GM18909 (cell line): ENCODE measurements around the gene CEP68.
"Not testable (repeated sequence)": the region's sequence is repeated elsewhere in the genome, so short reads cannot be mapped to it uniquely, and the experiment has no call there.

ENCODE experiments used
- ATAC-seq: cut with Tn5 transposase; IDR thresholded peaks from one replicate; pipeline ENCODE4 v1.9.1; 2021; ENCODE audit warnings: mild to moderate bottlenecking; ENCODE audit not compliant: unreplicated experiment, poor library complexity

The CEP68 gene, protein sequence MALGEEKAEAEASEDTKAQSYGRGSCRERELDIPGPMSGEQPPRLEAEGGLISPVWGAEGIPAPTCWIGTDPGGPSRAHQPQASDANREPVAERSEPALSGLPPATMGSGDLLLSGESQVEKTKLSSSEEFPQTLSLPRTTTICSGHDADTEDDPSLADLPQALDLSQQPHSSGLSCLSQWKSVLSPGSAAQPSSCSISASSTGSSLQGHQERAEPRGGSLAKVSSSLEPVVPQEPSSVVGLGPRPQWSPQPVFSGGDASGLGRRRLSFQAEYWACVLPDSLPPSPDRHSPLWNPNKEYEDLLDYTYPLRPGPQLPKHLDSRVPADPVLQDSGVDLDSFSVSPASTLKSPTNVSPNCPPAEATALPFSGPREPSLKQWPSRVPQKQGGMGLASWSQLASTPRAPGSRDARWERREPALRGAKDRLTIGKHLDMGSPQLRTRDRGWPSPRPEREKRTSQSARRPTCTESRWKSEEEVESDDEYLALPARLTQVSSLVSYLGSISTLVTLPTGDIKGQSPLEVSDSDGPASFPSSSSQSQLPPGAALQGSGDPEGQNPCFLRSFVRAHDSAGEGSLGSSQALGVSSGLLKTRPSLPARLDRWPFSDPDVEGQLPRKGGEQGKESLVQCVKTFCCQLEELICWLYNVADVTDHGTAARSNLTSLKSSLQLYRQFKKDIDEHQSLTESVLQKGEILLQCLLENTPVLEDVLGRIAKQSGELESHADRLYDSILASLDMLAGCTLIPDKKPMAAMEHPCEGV

DNA sequence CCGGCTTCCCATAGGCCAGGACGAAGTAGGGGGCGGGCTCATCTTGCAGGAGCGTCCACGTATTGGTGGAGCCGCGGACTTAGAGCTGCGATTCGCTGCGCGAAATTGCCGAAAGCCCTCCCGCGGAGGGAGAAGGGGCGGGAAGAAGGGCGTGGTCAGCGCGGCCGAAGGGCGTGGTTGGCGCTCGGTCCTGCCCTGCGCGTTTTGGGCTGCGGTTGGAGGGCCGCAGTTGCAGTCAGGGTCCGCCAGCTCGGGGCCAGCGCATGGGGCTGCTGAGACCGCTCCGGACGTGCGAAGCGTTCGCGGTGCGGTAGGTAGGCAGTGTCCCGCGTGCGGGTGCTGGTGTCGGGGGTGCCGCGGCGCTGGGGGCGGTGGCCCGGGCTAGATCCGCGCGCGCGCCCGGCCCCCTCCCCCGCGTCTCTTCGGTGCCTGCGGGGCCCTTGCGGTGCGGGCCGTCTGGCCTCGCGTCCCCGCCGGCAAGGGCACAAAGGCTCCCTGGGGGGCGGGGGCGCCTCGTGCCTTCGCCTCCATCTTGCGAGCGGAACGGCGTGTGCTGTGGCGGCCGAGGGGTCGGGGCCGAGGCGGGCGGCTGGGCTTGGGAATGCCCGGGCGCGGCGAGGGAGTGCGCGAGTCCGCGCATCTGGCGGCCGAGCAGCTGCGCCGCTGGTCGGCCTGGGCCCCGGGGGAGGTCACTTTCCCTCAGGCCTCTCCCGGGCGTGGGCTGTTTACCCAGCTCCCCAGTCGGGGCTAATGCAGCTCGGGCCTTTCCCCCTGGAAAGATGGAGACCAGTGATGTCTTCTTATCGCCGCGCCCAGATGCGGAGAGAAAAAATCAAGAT lies at the start of gene CEP68:
Gene CEP68 (plus strand): TSS at position 202 of the 839 bp plus-strand sequence. CDS start 13,029 bp downstream, outside the sequence.
- peak; percentile 87 for ATAC-seq

DNA sequence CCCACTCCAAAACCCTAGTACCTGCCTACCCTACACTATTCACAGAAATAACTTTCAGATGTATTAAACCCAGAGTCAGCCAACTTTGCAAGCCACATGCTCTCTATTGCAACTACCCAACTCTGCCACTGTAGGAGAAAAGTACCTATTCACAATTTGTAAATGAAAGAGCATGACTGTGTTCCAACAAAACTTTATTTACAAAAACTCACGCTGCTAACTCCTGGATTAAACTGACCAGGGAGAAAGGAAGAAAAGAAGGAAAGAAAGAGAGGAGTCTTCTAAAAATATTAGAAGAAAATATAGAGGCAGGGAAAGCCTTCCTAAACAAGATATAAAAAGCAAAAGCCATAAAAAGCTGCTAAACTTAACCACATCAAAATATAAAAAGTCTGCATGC lies 42.4 kb upstream of the CEP68 start:
- ATAC-seq: no peak

DNA sequence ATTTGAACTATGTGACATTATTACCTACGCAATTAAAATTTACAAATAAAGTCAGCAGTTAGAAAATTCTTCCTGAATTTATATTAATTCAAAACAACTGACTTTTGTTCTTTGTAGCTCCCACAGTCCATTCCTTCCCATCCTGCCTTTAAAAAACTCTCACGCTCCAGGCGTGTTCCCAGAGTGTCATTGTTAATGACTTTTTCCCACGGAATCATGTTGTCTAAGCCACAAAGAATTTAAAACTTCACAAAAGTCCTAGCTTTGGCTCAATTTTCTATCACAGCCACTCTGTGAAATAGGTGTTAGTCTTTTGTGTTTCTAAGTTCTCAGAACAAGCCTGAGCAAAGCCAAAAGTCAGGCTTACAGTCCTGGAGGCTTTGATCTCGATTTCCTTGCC lies 40.5 kb upstream of the CEP68 start:
- no peak for ATAC-seq

DNA sequence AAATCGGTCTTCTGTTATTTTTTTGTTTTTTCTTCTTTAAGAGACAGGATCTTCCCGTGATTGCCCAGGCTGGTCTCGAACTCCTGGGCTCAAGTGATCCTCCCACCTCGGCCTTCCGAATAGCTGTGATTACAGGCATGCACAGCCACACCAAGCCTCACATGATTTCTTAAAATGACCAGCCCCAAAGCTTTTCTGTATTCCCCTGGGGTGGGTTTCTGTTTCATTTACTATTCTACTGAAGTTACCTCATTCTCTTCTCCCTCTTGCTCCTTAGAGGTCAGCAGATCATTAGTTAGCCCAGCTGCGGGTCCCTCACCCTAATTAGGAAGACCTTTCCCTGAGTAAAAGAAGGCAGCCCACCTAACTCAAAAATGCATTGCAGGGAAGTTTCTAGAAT lies 39.4 kb upstream of the CEP68 start:
- peak; percentile 51 for ATAC-seq

DNA sequence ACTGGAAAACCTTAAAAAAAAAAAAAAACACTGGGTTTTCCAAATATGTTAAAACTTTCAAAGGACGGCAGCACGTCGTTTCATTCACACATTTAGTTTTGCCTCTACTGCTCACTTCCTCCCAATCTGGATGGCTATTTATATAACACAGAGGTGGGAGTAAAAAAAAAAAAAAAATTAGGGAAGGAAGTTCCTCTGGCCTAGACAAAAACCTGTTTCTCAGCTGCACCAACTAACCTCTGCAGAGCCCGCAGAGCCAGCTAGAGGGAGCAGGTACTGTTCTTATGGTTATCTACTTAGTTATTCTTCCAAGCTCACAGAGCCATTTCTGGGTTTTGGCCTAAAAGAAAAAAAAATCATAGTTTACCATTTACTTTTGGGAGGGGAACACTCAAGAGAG lies 38.9 kb upstream of the CEP68 start:
- ATAC-seq: no peak

DNA sequence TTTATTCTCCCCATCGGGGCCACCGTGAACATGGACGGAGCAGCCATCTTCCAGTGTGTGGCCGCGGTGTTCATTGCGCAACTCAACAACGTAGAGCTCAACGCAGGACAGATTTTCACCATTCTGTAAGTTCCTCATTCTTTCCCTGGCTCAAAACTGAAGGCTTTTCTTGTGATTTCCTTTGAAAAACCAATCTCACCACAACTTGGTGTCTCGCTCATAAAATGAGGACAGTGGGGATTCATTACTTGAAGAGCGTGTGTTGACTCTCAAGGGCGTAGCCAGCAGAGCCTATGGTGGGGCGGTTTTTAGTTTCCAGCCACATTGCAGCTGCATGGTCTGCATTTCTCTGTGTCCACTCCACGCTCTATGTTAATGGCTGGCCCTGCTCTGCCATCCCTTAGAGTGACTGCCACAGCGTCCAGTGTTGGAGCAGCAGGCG lies 38.1 kb upstream of the CEP68 start:
- no peak for ATAC-seq

DNA sequence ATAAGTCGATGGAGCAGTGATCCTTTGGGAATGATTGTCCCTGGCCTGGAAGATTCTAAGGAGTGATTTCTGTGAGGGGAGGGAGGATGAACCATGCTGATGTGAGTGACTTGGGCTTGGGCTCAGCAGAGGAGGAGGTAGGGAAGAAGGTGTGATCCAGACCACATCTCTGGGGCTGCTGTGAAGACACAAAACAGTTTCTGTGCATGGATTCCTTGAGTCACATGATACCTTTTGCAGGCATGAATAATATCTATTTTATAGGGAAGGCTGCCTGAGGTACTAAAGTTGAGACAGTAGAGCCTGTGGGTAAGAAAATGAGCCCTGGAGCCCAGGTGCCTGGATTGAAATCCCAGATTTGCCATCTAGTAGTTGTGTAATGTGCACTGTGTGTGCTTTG lies 37.2 kb upstream of the CEP68 start:
- no peak for ATAC-seq

DNA sequence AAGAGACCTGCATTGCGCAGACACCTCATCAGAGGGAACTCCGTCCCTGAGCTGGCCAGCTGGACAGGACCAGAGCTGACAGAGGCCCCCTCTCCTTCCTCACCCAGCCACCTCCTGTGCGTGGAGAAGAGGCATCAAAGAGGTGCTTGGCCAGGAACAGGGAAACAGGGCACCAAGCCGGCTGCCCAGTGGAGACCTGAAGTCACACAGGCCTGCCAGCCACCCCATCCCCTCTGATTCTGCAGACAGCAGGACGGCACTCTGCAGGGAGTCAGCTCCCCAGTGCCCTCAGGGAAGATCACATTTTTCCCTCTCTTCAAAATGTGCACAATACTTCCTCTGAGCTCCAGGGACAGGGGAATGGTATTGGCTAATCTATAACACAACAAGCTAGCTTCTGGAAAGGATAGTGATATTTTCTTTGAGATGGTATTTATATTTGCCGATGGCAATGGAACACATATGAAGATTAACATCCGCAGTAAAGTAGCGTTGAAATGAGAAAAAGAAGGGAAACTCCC lies 36.5 kb upstream of the CEP68 start:
- no peak for ATAC-seq

DNA sequence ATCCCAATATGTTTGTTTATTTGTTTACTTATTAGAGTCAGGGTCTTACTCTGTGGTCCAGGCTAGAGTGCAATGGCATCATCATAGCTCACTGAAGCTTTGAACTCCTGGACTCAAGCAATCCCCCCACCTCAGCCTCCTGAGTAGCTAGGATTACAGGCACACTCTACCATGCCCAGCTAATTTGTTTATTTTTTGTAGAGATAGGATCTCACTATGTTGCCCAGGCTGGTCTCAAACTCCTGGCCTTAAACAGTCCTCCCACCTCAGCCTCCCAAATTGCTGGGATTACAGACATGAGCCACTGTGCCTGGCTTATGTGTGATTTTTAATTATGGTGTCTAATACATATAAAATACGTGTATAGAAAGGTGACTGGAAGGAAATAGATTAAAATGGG lies 36.0 kb upstream of the CEP68 start:
- ATAC-seq: not testable (repeated sequence)

DNA sequence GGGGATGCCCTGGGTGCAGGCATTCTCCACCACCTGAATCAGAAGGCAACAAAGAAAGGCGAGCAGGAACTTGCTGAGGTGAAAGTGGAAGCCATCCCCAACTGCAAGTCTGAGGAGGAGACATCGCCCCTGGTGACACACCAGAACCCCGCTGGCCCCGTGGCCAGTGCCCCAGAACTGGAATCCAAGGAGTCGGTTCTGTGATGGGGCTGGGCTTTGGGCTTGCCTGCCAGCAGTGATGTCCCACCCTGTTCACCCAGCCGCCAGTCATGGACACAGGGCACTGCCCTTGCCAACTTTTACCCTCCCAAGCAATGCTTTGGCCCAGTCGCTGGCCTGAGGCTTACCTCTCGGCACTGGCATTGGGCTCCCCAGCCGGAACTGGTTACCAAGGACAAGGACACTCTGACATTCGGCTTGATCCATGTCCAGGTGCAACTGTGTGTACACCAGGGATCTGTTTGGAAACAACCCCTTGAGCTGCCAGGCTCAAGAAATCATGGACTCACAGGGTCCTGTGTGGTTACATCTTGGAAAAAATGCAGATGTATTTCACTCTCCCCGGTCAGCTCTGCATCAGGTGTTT lies 35.2 kb upstream of the CEP68 start:
- no peak for ATAC-seq

DNA sequence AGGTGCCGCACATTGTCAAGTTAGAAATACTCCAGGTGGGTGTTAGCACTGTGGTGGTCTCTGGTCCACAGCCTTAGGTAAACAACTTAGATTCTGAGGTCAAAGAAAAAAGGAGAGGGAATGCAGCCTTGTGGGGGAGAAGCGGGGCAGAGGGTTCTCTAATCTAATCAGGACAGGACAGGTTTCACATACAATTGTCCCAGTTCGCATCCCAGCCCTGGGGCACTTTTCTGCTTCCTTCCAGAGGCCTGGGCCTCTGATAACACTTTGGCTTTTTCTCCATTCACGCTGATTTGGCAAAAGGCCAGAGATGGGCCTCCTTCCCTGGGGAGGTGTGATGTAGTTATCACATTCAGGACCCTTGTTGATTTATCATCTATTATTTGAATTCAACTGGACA lies 34.5 kb upstream of the CEP68 start:
- ATAC-seq: no peak

DNA sequence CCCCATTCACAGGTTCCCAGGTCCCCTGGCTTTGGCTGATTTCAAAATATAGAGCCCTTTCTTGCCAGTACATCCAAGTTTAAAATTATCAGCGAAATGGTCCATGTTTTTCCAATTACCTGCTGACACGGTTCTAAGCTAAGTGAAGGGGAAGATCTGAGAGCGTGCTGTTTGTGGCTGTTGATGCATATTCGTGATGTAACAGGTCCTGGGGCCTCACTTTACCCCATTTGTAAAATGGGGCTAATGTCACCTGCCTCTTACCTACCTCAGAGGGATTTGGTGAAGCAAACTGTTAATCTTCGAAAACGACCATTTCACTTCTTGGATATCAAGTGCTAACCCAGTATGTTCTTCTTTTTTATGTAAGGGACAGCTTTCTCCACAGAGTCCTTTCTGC lies 34.0 kb upstream of the CEP68 start:
- no peak for ATAC-seq

DNA sequence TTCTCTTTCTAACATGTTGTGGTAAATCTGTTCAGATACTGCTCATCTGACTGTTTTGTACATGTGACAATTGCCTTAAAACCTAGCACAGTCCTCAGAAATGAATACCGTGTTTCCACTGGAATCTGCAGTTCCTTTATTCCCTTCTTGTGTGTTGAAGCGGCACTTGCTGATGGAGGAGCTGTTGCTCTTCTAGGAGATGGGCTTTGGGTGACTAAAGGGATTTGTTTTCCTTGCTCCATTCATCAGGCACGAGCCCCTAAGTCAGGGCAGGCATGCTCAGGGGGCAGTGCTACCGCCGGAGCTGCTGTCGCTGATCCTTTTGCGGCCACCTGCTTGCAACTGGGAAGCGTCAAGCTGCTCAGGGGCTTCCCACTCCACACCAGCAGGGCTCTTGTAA lies 32.5 kb upstream of the CEP68 start:
- no peak for ATAC-seq

DNA sequence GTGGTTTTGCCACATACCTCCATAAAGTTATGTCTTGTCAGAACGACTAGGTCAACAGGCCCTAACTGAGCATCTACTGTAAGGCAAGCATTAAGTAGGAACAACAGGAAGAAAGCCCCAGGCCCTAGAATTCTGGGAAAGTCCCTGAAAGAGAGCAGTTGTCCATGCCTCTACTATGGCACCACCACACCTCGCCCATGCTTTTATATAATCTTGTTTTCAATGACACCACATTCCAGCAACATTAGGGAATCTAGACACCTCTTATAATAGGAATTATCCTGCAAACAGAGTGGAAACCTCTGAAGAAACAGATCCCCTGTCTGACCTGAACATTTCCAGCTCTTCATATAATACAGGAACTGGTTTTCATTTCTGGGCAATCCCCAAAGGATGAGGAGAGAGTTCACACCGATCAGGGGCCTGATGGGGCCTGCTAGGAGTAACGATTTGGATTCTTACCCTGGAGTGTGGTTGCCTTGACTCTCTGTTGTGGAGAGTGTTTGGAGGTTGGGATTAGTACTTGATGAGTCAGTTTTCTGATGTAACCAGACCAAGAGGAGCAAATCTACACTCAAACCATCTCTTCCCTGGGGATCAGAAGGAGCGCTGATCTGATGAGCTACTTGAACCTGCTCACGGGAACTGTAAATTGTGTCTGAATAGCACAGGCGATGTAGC lies 31.9 kb upstream of the CEP68 start:
- ATAC-seq: no peak

DNA sequence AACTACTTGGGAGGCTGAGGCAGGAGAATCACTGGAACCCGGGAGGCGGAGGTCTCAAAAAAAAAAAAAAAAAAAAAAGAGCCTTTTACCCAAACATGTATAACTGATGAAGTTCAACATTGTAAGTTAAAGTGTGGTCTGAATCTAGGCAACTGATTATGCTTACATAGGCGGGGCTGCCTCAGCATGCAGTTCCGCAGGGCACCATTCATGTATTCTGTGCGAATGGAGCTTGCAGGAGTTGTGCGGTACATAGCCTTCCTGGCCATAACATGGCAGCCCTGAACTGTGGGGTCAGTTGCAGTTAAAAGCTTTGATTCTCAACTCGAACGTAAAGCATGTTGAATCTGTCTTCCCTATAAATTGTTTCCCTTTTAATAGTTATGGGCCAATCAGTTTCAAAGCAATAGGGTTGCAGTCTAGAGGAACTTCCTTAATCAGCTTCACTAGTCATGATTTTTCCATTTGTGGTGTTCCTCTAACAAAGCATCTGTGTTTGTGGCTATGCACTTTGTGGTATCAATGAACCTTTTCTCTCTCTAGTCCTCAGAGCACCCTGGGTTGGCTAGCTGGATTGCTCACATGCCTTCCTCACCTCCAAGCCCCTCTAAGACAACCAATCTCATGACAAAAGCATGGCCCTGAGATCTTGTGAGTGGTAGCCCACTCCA lies 30.6 kb upstream of the CEP68 start:
- ATAC-seq: no peak

DNA sequence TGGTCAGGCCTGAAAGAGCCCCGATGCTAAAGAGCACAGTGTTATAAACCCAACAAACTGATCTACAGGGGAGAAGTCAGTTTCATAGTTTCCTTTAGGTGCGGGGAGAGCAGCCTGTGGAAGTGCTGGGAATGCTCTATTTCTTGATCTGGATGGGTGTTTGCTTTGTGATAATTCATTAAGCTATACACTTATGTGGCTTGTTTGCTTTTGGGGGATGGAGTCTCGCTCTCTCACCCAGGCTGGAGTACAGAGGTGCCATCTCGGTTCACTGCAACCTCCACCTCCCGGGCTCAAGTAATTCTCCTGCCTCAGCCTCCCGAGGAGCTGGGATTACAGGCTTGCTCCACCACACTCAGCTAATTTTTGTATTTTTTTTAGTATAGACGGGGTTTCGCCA lies 30.1 kb upstream of the CEP68 start:
- no peak for ATAC-seq

DNA sequence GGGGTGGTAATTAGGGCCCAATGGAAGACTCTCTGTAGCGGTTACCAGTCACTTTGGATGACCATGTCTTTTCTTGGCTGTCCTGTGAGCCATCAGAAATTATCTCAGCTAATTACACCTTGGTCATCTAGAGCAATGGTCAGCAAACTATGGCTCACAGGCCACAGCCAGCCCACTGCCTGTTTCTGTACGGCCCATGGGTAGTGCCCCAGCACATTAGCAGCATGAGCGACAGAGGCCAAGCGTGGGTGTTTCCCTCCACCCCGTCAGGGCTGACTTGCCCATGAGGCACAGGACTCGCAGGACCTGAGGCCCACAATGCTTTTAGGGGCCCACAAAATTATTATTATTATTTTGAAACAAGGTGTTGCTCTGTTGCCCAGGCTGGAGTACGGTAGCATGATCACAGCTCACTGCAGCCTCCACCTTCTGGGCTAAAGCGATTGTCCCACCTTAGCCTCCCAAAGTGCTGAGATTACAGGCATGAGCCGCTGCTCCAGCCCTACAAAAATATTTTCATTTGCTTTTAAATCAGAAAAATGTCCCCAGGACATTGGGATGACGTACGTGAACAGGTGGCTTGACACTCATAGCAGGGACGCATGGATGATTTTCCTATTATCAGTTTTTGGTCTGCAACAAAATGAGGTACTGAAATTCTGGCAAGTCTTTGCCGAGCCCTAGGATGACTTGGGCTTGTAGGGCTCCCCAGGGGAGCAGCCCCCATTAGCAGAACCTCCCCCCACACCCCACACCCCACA lies 29.3 kb upstream of the CEP68 start:
- no peak for ATAC-seq

DNA sequence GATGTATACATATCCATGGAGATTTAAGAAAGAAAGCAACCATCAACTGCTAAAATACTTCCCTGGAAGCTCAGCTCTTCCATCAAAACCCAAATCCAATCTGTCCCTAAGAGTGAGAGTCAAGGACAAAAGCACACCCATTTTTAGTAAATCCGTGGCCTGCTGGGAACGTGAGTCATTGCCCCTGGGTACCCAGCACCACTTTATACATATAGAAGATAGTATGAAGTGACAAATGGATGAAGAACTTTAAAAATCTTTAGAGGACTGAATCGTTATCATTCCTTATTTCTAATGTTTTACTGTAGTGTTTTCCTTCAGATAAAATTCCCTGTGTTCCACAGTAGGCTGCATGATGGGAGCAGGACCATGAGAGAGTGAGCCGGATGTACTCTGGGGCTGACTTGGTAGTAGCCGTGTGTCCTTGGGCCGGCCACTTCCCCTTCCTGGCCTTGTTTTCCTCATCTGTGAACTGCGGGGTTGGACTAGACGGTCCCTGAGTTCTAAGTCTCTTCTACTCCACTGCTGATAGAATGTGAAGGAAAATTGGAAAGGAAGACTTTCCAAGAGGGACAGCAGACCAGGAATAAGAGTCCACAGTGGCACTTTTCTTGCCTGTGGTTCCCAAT lies 28.5 kb upstream of the CEP68 start:
- no peak for ATAC-seq
